MG63 (cell line): ENCODE results near the gene KRTAP5-8. TPM values are rescaled to one million over a fixed set of nuclear protein-coding genes. Genes with fewer than 3 reads are reported as not detected.
A peak's percentile ranks its signal among the peaks of the same experiment; 100 is the strongest.
"Not testable (repeated sequence)": the region's sequence is repeated elsewhere in the genome, so short reads cannot be mapped to it uniquely, and the experiment has no call there.

ENCODE experiments used
- DNase-seq: peaks from one replicate; pipeline ENCODE4 v3.0.0-alpha.2; 2020
- H3K27me3 ChIP-seq: fragments of 250-450 bp; sonication (Bioruptor Pico); 2 replicates; pipeline ENCODE4 v1.5.1; 2020; ENCODE audit warnings: mild to moderate bottlenecking, moderate library complexity
- H3K36me3 ChIP-seq: fragments of 250-450 bp; sonication (Bioruptor Pico); 2 replicates; pipeline ENCODE4 v1.5.1; 2020; ENCODE audit warnings: mild to moderate bottlenecking, moderate library complexity
- H3K4me3 ChIP-seq: fragments of 250-450 bp; sonication (Bioruptor Pico); 2 replicates; pipeline ENCODE4 v1.5.1; 2020; ENCODE audit warnings: mild to moderate bottlenecking, moderate library complexity
- H3K9me3 ChIP-seq: fragments of 250-450 bp; sonication (Bioruptor Pico); 2 replicates; pipeline ENCODE4 v1.5.1; 2020; ENCODE audit warnings: mild to moderate bottlenecking, moderate library complexity
- total RNA-seq: library from RNA; depleted of rRNA; stranded (reverse); fragments of >200 nt; shearing (Covaris generic); gene quantifications from 2 replicates; pipeline ENCODE4 v1.2.3, GENCODE V29; 2014; ENCODE audit warnings: low replicate concordance; rRNA removed

Gene KRTAP5-8, protein sequence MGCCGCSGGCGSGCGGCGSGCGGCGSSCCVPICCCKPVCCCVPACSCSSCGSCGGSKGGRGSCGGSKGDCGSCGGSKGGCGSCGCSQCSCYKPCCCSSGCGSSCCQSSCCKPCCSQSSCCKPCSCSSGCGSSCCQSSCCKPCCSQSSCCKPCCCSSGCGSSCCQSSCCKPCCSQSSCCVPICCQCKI
- not detected in 2 replicates for total RNA-seq

GRCh38 chr11:71537977-71538665 lies at the start of gene KRTAP5-8:
Gene KRTAP5-8 (plus strand): TSS chr11:71538025. CDS start chr11:71538056, 31 bp downstream.
- H3K36me3 ChIP-seq, H3K9me3 ChIP-seq, H3K4me3 ChIP-seq, H3K27me3 ChIP-seq: not testable (repeated sequence)
- DNase-seq, result peak; percentile 6

DNA sequence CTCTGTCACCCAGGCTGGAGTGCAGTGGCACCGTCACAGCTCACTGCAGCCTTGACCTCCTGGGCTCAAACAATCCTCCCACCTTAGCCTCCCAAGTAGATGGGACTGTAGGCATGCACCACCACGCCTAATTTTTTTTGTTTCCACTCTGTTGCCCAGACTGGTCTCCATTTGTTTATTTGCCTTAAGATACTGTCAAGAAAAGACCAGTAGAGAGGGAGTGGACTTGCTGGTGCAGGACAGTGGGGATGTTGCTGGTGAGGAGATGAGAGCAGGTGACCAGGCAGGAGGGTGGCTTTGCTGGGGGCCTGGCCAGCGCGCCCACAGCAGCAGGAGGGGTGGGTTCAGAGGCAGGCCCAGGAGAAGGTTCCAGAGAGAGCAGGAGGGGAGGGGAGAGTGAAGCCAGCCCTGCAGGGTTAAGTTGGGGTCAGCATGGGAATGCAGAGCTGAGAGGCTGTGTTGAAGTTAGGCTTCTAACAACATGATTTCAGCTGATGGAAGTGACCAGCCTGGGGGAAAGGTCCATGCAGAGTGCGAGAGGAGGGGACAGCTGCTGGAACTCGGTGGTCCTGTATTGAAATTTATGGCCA lies 49.0 kb upstream of the KRTAP5-8 start:
- Histone ChIP-seq H3K9me3 (no peaks in the 10 kb centered on the region), H3K4me3 (no peak overlapping the region), H3K36me3 (no peaks in the 10 kb centered on the region), H3K27me3 (no peaks in the 10 kb centered on the region)
- DNase-seq, result no peak

DNA sequence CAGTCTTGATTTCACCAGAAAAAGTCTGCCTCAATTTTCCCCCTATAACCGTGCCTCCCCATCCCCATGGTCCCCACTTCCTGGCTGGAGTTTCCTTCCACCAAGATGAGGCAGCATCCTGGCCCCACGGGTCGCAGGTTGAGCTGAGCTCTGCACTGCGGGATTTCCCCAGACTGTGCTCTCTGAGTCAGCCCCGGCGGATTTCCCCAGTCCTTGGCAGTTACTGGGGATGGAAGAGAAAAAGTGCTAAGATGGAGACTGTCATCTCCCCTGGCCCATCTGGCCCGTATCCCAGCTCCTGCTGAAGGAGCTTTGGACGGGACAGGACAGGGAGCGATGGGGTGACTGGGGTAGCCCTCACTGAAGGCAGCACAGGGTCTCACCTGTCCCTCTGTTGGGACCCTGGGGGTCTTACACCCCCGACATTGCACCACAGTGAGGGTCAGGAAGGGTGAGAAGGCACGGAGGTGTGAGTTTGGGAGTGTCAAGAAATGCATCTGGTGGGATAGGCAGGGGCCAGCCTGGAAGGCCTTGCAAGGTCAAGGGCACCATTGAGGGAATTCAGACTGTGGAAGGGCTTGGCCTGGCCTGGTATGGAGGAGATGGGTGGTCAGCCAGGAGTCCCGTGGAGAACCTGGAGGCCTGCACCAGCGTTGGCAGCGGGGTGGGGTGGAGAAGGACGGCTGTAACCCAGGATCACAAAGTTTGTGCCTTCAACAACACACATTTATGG lies 48.3 kb upstream of the KRTAP5-8 start:
- no peaks in the 10 kb centered on the region for H3K36me3 ChIP-seq

DNA sequence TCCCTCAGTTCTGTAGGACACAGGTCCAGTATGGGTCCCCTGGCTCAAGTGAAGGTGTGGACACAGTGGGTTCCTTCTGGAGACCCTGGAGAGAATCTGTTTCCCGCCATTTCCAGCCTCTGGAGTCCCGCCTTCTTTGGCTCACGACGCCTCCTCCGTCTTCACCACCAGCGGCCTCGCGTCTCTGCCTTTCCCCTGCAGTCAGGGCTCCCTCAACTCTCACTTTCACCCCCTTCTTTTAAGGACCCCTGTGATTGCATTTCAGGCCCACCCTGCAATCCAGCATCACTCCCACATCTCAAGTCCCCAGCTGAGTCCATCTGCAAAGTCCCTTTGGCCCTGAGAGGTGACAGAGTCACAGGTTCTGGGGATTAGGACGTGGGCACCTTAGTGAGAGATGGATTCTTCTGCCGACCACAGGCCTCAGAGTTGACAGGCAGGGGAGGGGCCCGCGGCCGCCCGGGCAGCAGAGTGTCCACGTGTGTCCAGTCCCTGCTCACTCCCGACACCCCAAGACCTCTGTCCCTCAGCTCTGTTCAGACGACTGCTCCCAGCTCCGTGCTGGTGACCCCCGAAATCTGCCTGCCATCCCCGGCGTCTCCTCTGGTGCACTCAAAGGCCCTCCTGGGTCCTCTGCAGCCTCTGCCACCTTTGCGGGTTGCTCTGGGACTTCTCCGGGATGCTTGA lies 47.6 kb upstream of the KRTAP5-8 start:
- Histone ChIP-seq H3K9me3 (no peaks in the 10 kb centered on the region), H3K36me3 (no peaks in the 10 kb centered on the region), H3K27me3 (no peaks in the 10 kb centered on the region), H3K4me3 (no peak overlapping the region)
- DNase-seq, result no peak

More for the DNA sequence above, 48.3 kb upstream of the KRTAP5-8 start:
- Histone ChIP-seq H3K27me3 (no peaks in the 10 kb centered on the region), H3K4me3 (no peak overlapping the region), H3K9me3 (no peaks in the 10 kb centered on the region)
- no peak for DNase-seq

GRCh38 chr11:71490731-71491390 lies 47.0 kb upstream of the KRTAP5-8 start:
- H3K27me3 ChIP-seq, result no peaks in the 10 kb centered on the region
- DNase-seq, result no peak
- no peak overlapping the region for H3K4me3 ChIP-seq
- no peaks in the 10 kb centered on the region for H3K36me3 ChIP-seq
- no peaks in the 10 kb centered on the region for H3K9me3 ChIP-seq

GRCh38 chr11:71491531-71491930 lies 46.3 kb upstream of the KRTAP5-8 start:
- H3K4me3 ChIP-seq, result no peak overlapping the region
- no peaks in the 10 kb centered on the region for H3K27me3 ChIP-seq
- H3K9me3 ChIP-seq, result no peaks in the 10 kb centered on the region
- DNase-seq, result no peak
- no peaks in the 10 kb centered on the region for H3K36me3 ChIP-seq

DNA sequence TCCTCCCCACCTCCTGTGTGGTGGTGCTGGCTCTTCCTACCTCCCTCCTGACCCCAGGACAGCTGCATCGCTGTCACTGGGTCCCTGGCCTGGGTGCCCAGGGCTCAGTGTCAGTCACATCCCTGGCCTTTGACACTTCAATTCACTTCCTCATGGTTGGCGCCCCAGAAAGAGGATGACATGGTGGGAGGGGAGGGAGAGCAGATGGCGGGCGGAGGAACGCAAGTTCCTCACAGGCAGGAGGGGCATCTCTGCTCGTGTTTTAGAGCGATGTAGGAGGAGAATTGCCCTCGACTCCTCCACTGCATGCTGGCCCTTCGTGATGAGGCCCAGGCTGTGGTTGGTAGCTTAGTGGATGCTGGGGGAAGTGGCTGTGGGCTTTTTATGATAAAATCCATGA lies 45.9 kb upstream of the KRTAP5-8 start:
- DNase-seq, result no peak
- H3K4me3 ChIP-seq, result no peak overlapping the region
- H3K9me3 ChIP-seq, result no peaks in the 10 kb centered on the region
- H3K27me3 ChIP-seq, result no peaks in the 10 kb centered on the region
- H3K36me3 ChIP-seq, result no peaks in the 10 kb centered on the region

GRCh38 chr11:71495286-71496230 lies 42.3 kb upstream of the KRTAP5-8 start:
- Histone ChIP-seq H3K4me3 (no peak overlapping the region), H3K9me3 (no peaks in the 10 kb centered on the region), H3K27me3 (no peaks in the 10 kb centered on the region), H3K36me3 (peaks cover 13% of the 10 kb centered on the region)
- no peak for DNase-seq

GRCh38 chr11:71496421-71496820 lies 41.4 kb upstream of the KRTAP5-8 start:
- peaks cover 13% of the 10 kb centered on the region for H3K36me3 ChIP-seq
- no peaks in the 10 kb centered on the region for H3K9me3 ChIP-seq
- DNase-seq, result no peak
- no peaks in the 10 kb centered on the region for H3K27me3 ChIP-seq
- H3K4me3 ChIP-seq, result no peak overlapping the region

GRCh38 chr11:71498091-71498490 lies 39.7 kb upstream of the KRTAP5-8 start:
- peaks cover 13% of the 10 kb centered on the region for H3K36me3 ChIP-seq
- no peak for DNase-seq
- no peaks in the 10 kb centered on the region for H3K9me3 ChIP-seq
- H3K4me3 ChIP-seq, result no peak overlapping the region
- no peaks in the 10 kb centered on the region for H3K27me3 ChIP-seq

DNA sequence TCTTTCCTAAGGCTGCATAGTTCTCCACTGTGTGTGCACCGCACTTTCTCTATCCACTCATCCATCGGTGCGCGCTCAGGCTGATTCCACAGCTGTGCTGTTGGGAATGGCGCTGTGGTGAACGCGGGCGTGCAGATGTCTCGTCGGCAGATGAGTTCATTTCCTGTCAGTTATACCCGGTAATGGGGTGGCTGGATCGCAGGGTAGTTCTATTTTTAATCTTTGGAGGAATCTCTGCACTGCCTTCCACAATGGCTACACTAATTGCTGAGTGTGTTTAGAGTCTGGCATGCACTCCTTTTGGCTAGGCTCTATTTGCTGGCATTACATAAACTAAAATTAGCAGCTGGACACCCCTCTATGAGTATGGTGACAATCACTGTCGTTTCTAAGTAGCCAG lies 38.7 kb upstream of the KRTAP5-8 start:
- peak; percentile 29 for DNase-seq
- Histone ChIP-seq H3K27me3 (no peaks in the 10 kb centered on the region), H3K4me3 (no peak overlapping the region), H3K9me3 (no peaks in the 10 kb centered on the region), H3K36me3 (peaks cover 13% of the 10 kb centered on the region)

GRCh38 chr11:71499546-71499945 lies 38.3 kb upstream of the KRTAP5-8 start:
- H3K27me3 ChIP-seq, result no peaks in the 10 kb centered on the region
- DNase-seq, result peak; percentile 31
- H3K9me3 ChIP-seq, result no peaks in the 10 kb centered on the region
- H3K4me3 ChIP-seq, result no peak overlapping the region
- peaks cover 13% of the 10 kb centered on the region for H3K36me3 ChIP-seq

DNA sequence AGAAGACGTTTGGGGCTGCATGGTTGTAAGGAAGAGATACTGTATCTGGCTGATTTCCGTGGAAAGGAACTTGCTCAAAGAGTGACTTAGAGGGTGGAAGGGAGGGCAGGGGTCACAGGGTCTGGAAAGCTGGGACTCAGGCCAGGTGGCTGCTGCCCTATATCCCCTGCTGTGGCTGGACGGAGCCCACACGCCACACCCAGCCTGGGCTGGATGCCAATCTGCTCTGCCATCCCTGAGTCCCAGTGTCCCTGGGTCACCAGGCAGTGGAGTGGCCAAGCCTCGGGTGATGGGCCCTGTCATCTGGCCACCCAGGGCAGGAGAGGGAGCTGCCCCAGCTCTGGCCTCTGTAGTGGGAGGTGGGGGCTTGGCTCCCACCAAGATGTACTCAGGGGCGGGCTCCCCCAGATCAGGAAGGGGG lies 37.2 kb upstream of the KRTAP5-8 start:
- Histone ChIP-seq H3K36me3 (peaks cover 13% of the 10 kb centered on the region), H3K27me3 (no peaks in the 10 kb centered on the region)

DNA sequence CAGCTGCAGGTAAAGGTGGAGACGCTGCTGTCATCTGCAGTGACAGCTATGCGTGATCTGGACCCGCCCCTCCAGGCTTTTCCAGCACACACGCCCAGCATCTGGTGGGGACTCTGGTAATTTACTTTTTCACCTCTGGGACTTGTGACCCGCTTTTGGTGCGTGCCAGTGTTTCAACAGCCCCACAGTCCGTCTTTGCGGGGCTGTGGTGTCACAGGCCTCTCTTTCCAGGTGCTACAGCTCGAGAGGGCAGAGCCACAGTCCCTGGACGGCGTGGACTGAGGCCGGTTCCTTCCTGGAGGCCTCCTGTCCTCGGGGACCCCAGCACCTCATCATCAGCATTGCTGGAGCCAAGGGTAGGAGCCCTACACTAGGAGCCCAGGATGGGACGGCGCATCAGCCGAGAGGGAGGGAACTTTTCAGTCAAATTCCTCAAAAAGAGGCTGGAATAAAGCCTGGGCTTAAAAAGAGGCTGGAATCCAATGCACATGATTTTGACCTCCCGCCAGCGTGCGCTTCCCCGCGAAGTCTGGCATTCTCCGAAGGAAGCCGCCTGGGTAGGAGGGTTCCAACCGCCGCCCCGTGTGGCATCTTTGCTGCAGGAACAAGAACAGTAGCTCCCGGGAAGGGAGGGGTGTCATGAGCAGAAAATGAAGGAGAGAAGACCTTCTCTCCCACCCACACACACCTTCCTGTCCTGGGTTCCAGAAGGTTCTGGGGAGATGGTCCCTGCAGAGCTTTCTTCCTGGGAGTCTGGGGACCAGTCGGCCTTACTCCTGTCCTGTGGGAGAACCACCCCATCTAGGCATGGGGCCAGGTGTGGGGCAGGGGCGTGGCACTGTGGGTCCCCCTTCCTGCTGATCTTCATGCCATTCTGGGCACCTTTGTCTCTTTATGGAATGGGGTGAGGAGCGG lies 36.5 kb upstream of the KRTAP5-8 start:
- Histone ChIP-seq H3K27me3 (no peaks in the 10 kb centered on the region), H3K4me3 (no peak overlapping the region), H3K9me3 (no peaks in the 10 kb centered on the region), H3K36me3 (peaks cover 13% of the 10 kb centered on the region)
- no peak for DNase-seq

More for the DNA sequence above, 37.2 kb upstream of the KRTAP5-8 start:
- no peaks in the 10 kb centered on the region for H3K9me3 ChIP-seq
- no peak overlapping the region for H3K4me3 ChIP-seq
- peak; percentile 20 for DNase-seq
